GM11168 (cell line): ENCODE data around the gene OPCML.

Experiments
- in situ Hi-C: fragments of 300-500 bp; cut with MboI; formaldehyde crosslinking; loops from one replicate; pipeline ENCODE4 v1.12.0; 2022; ENCODE audit warnings: low sequenced_read_pairs; ENCODE audit not compliant: unreplicated experiment

Gene OPCML

GRCh38 chr11:133156986-133157745 lies 375.1 kb downstream of the OPCML start:
- in situ Hi-C loops: loop anchor here (25.0 kb wide), 1 partner anchor 655 kb away; no protein-coding TSS in a partner anchor

- in situ Hi-C loops: loop anchor here (25.0 kb wide), 1 partner anchor 658 kb away; no protein-coding TSS in a partner anchor
Observed at GRCh38 chr11:133154781-133155180, 377.5 kb downstream of the OPCML start.

GRCh38 chr11:133154076-133154475 lies 378.2 kb downstream of the OPCML start:
- in situ Hi-C loops: loop anchor here (25.0 kb wide), 1 partner anchor 658 kb away; no protein-coding TSS in a partner anchor

GRCh38 chr11:133153031-133153430 lies 379.3 kb downstream of the OPCML start:
- in situ Hi-C loops: loop anchor here (25.0 kb wide), 1 partner anchor 659 kb away; no protein-coding TSS in a partner anchor

- in situ Hi-C loops: loop anchor here (25.0 kb wide), 1 partner anchor 663 kb away; no protein-coding TSS in a partner anchor
Observed at GRCh38 chr11:133149698-133150097, 382.6 kb downstream of the OPCML start.

GRCh38 chr11:133147625-133148024 lies 384.7 kb downstream of the OPCML start:
- in situ Hi-C loops: no loop called here

GRCh38 chr11:133146697-133147306 lies 385.5 kb downstream of the OPCML start:
- in situ Hi-C loops: no loop called here

- in situ Hi-C loops: no loop called here
Observed at GRCh38 chr11:133137939-133138338, 394.4 kb downstream of the OPCML start.

GRCh38 chr11:133137270-133137669 lies 395.0 kb downstream of the OPCML start:
- in situ Hi-C loops: no loop called here

- in situ Hi-C loops: no loop called here
Observed at GRCh38 chr11:133136376-133136775, 395.9 kb downstream of the OPCML start.

GRCh38 chr11:133134314-133135173 lies 397.8 kb downstream of the OPCML start:
- in situ Hi-C loops: no loop called here

GRCh38 chr11:133133606-133134005 lies 398.7 kb downstream of the OPCML start:
- in situ Hi-C loops: no loop called here

- in situ Hi-C loops: no loop called here
Observed at GRCh38 chr11:133133050-133133449, 399.3 kb downstream of the OPCML start.

GRCh38 chr11:133127741-133128140 lies 404.6 kb downstream of the OPCML start:
- in situ Hi-C loops: no loop called here

- in situ Hi-C loops: no loop called here
Observed at GRCh38 chr11:133123796-133124195, 408.5 kb downstream of the OPCML start.

GRCh38 chr11:133123366-133123765 lies 408.9 kb downstream of the OPCML start:
- in situ Hi-C loops: no loop called here

GRCh38 chr11:133122256-133122655 lies 410.0 kb downstream of the OPCML start:
- in situ Hi-C loops: no loop called here

- in situ Hi-C loops: no loop called here
Observed at GRCh38 chr11:133118563-133119268, 413.6 kb downstream of the OPCML start.

- in situ Hi-C loops: no loop called here
Observed at GRCh38 chr11:133115099-133115498, 417.2 kb downstream of the OPCML start.

- in situ Hi-C loops: no loop called here
Observed at GRCh38 chr11:133107763-133108162, 424.5 kb downstream of the OPCML start.
